GM18870 (cell line): ENCODE results near the gene NPNT.
A peak's percentile ranks its signal among the peaks of the same experiment; 100 is the strongest.
"Not testable (repeated sequence)": the region's sequence is repeated elsewhere in the genome, so short reads cannot be mapped to it uniquely, and the experiment has no call there.

Experiments used
- ATAC-seq: cut with Tn5 transposase; IDR thresholded peaks from one replicate; pipeline ENCODE4 v1.9.1; 2021; ENCODE audit warnings: moderate library complexity; ENCODE audit not compliant: unreplicated experiment

The NPNT gene

GRCh38 chr4:105894660-105895582 lies at the start of gene NPNT:
Gene NPNT (plus strand): TSS chr4:105895471. CDS start chr4:105895653, 182 bp downstream.
- ATAC-seq, result no peak

- ATAC-seq, result no peak
These were observed 49.7 kb upstream of the NPNT start for GRCh38 chr4:105845559-105845958.

- not testable (repeated sequence) for ATAC-seq
These were observed 46.9 kb upstream of the NPNT start for GRCh38 chr4:105848359-105848758.

- ATAC-seq, result no peak
These were observed 44.1 kb upstream of the NPNT start for GRCh38 chr4:105851196-105851595.

GRCh38 chr4:105852230-105852629 lies 43.0 kb upstream of the NPNT start:
- not testable (repeated sequence) for ATAC-seq

GRCh38 chr4:105858466-105859040 lies 36.7 kb upstream of the NPNT start:
- no peak for ATAC-seq

- ATAC-seq, result no peak
These were observed 36.0 kb upstream of the NPNT start for GRCh38 chr4:105859233-105859632.

GRCh38 chr4:105870963-105871362 lies 24.3 kb upstream of the NPNT start:
- ATAC-seq, result no peak

- no peak for ATAC-seq
These were observed 23.3 kb upstream of the NPNT start for GRCh38 chr4:105871997-105872396.

- ATAC-seq, result no peak
These were observed 20.0 kb upstream of the NPNT start for GRCh38 chr4:105875233-105875632.

- no peak for ATAC-seq
These were observed 16.6 kb upstream of the NPNT start for GRCh38 chr4:105878668-105879067.

- ATAC-seq, result no peak
These were observed 7.8 kb upstream of the NPNT start for GRCh38 chr4:105887508-105887907.

GRCh38 chr4:105895583-105896460 lies 551 bp downstream of the NPNT start:
- peak; percentile 39 for ATAC-seq

- ATAC-seq, result peak; percentile 6
These were observed 1.2 kb downstream of the NPNT start for GRCh38 chr4:105896461-105896942.

- no peak for ATAC-seq
These were observed 1.9 kb downstream of the NPNT start for GRCh38 chr4:105896984-105897775.

GRCh38 chr4:105900541-105900940 lies 5.3 kb downstream of the NPNT start:
- no peak for ATAC-seq

- no peak for ATAC-seq
These were observed 7.4 kb downstream of the NPNT start for GRCh38 chr4:105902550-105903262.

GRCh38 chr4:105909787-105910281 lies 14.6 kb downstream of the NPNT start:
- ATAC-seq, result no peak

- ATAC-seq, result no peak
These were observed 16.2 kb downstream of the NPNT start for GRCh38 chr4:105911426-105911825.
